SK-N-SH treated with all-trans-retinoic acid at 6 μM for 48 hours (cell line): ENCODE results near the gene NPAS3.

Experiments
- CSRNP3 ChIP-seq: fragments of 250-450 bp; sonication (Bioruptor Pico); IDR thresholded peaks from 2 replicates; pipeline ENCODE4 v1.5.1; 2021; ENCODE audit warnings: mild to moderate bottlenecking, moderate library complexity
- GLIS3 ChIP-seq: fragments of 250-450 bp; sonication (Bioruptor Pico); IDR thresholded peaks from 2 replicates; pipeline ENCODE4 v1.5.0; 2020; ENCODE audit warnings: mild to moderate bottlenecking, moderate library complexity
- OSR1 ChIP-seq: fragments of 250-450 bp; sonication (Bioruptor Pico); IDR thresholded peaks from 2 replicates; pipeline ENCODE4 v1.8.0; 2022; ENCODE audit warnings: moderate library complexity, mild to moderate bottlenecking, inconsistent platforms
- PATZ1 ChIP-seq: fragments of 250-450 bp; sonication (Bioruptor Pico); IDR thresholded peaks from 2 replicates; pipeline ENCODE4 v1.8.0; 2020; ENCODE audit warnings: mild to moderate bottlenecking, moderate library complexity, borderline replicate concordance
- RARB ChIP-seq: fragments of 250-450 bp; sonication (Bioruptor Pico); IDR thresholded peaks from 2 replicates; pipeline ENCODE4 v1.8.0; 2021; ENCODE audit warnings: mild to moderate bottlenecking, moderate library complexity
- SNAI2 ChIP-seq: fragments of 250-450 bp; sonication (Bioruptor Pico); IDR thresholded peaks from 2 replicates; pipeline ENCODE4 v1.5.0; 2020; ENCODE audit warnings: mild to moderate bottlenecking, moderate library complexity
- ZFP3 ChIP-seq: fragments of 250-450 bp; sonication (Bioruptor Pico); IDR thresholded peaks from 2 replicates; pipeline ENCODE4 v1.5.0; 2020; ENCODE audit warnings: mild to moderate bottlenecking, moderate library complexity
- ZNF565 ChIP-seq: fragments of 450-650 bp; formaldehyde crosslinking; conservative IDR thresholded peaks from 2 replicates; pipeline ENCODE4 v1.5.0; 2020; ENCODE audit warnings: low read depth, mild to moderate bottlenecking, moderate library complexity
- TF ChIP-seq, protein P1 (sequence below): fragments of 250-450 bp; sonication (Bioruptor Pico); IDR thresholded peaks from 2 replicates; pipeline ENCODE4 v1.5.1; 2020; ENCODE audit warnings: low read depth, mild to moderate bottlenecking, moderate library complexity

- TF ChIP-seq SNAI2 (no peak), RARB (CRISPR knock-in tag) (no peak), ZFP3 (no peak), ZNF565 (CRISPR knock-in tag) (no peak), CSRNP3 (no peak), GLIS3 (no peak), OSR1 (CRISPR knock-in tag) (no peak), PATZ1 (CRISPR knock-in tag) (no peak)
- TF ChIP-seq, protein P1, sequence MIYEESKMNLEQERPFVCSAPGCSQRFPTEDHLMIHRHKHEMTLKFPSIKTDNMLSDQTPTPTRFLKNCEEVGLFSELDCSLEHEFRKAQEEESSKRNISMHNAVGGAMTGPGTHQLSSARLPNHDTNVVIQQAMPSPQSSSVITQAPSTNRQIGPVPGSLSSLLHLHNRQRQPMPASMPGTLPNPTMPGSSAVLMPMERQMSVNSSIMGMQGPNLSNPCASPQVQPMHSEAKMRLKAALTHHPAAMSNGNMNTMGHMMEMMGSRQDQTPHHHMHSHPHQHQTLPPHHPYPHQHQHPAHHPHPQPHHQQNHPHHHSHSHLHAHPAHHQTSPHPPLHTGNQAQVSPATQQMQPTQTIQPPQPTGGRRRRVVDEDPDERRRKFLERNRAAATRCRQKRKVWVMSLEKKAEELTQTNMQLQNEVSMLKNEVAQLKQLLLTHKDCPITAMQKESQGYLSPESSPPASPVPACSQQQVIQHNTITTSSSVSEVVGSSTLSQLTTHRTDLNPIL, result no peak
Observed at GRCh38 chr14:33315217-33315616, 376.5 kb downstream of the NPAS3 start.
